ENCODE results near the gene PLEKHG7. TPM values are rescaled to one million over a fixed set of nuclear protein-coding genes. Genes with fewer than 3 reads are reported as not detected.

The PLEKHG7 gene
- total and polyA plus RNA-seq, 4 donors: 0.08 to 0.28 (median 0.13) TPM

- Histone ChIP-seq H3K9me3 (ENCODE audit: control insufficient read depth in 4 of 4, low read length in 3 of 4) (no peaks in the 10 kb centered on the region), H3K4me3 (ENCODE audit: low read depth in 1 of 3, low read length in 3 of 3) (no peak overlapping the region), H3K27me3 (ENCODE audit: control insufficient read depth in 4 of 4, insufficient read depth in 4 of 4, low read length in 3 of 4) (no peaks in the 10 kb centered on the region), H3K9ac (ENCODE audit: low read depth in 1 of 2, low read length in 2 of 2) (no peak overlapping the region), H3K36me3 (ENCODE audit: control insufficient read depth in 4 of 4, insufficient read depth in 3 of 4, low read depth in 1 of 4, low read length in 3 of 4) (no peaks in the 10 kb centered on the region), H3K27ac (ENCODE audit: low read depth in 1 of 2, low read length in 2 of 2) (no peak overlapping the region), H3K4me1 (ENCODE audit: control insufficient read depth in 4 of 4, insufficient read depth in 4 of 4, low read length in 3 of 4) (no peaks in the 10 kb centered on the region)
- no peak for DNase-seq (ENCODE audit: low spot score)
- 93% methylated on average over 5 of the region's 5 CpGs for WGBS
- TF ChIP-seq HNF4A (conservative IDR thresholded peaks at IDR 0.05): no peak
- TF ChIP-seq TAF1 (conservative IDR thresholded peaks at IDR 0.05): no peak
- TF ChIP-seq SP1 (IDR thresholded peaks at IDR 0.05): no peak
- no peak for TF ChIP-seq GABPA (IDR thresholded peaks at IDR 0.05 in 1 of 2, conservative IDR thresholded peaks at IDR 0.05 in 1 of 2)
- no peak for TF ChIP-seq EGR1 (IDR thresholded peaks at IDR 0.05; ENCODE audit: low read depth in 2 of 2)
- no peak for TF ChIP-seq ATF3 (IDR thresholded peaks at IDR 0.05)
- no peak for TF ChIP-seq ZBTB33 (IDR thresholded peaks at IDR 0.05)
- no peak for TF ChIP-seq YY1 (IDR thresholded peaks at IDR 0.05)
- TF ChIP-seq RAD21 (IDR thresholded peaks at IDR 0.05): no peak
- TF ChIP-seq REST (IDR thresholded peaks at IDR 0.05): no peak
- no peak for TF ChIP-seq CTCF (IDR thresholded peaks at IDR 0.05; ENCODE audit: low read depth, low read length, missing input control)
- no peak for TF ChIP-seq JUND (IDR thresholded peaks at IDR 0.05)
- TF ChIP-seq HNF4G (IDR thresholded peaks at IDR 0.05): no peak
- no peak for TF ChIP-seq NR2F2 (IDR thresholded peaks at IDR 0.05)
- no peak for TF ChIP-seq FOXA2 (IDR thresholded peaks at IDR 0.05)
- no peak for TF ChIP-seq RXRA (IDR thresholded peaks at IDR 0.05)
- no peak for TF ChIP-seq FOXA1 (IDR thresholded peaks at IDR 0.05)
- no peak for TF ChIP-seq MAX (IDR thresholded peaks at IDR 0.05)
Observed at GRCh38 chr12:92730758-92731157, 28.0 kb downstream of the PLEKHG7 start.
